Activated CD8-positive, alpha-beta T cell treated with anti-CD3 and anti-CD28 coated beads for 36 hours (primary cell): ENCODE data around the gene KIAA0753. TPM values are rescaled to one million over a fixed set of nuclear protein-coding genes. Genes with fewer than 3 reads are reported as not detected.
A peak's percentile ranks its signal among the peaks of the same experiment; 100 is the strongest.

Source experiments
- ATAC-seq: fragments of 200-7000 bp; cut with Tn5 transposase; one replicate; pipeline ENCODE4 v1.10.0; 2021; ENCODE audit warnings: mild to moderate bottlenecking, moderate library complexity
- CTCF ChIA-PET: fragments of 350-600 bp; sonication (Branson Sonifier 250); formaldehyde crosslinking; loops from one replicate; lab custom pipeline; 2021; ENCODE audit warnings: antibody characterized with exemption; lab: Charles Lee
- POLR2A ChIA-PET: fragments of 350-600 bp; sonication (Branson Sonifier 250); formaldehyde crosslinking; loops from one replicate; lab custom pipeline; 2021; ENCODE audit warnings: antibody characterized with exemption; lab: Charles Lee
- DNase-seq: peaks from one replicate; pipeline ENCODE4 v3.0.0-alpha.2; 2020
- H3K27ac Mint-ChIP-seq: one replicate; pipeline ENCODE4 v1.8.0; 2021; ENCODE audit warnings: mild to moderate bottlenecking, mixed read lengths
- H3K27me3 Mint-ChIP-seq: one replicate; pipeline ENCODE4 v1.8.0; 2021; ENCODE audit warnings: mixed read lengths
- H3K36me3 Mint-ChIP-seq: one replicate; pipeline ENCODE4 v1.8.0; 2021; ENCODE audit warnings: low read depth, mixed read lengths
- H3K4me1 Mint-ChIP-seq: one replicate; pipeline ENCODE4 v1.8.0; 2021; ENCODE audit warnings: low read depth, mixed read lengths
- H3K4me3 Mint-ChIP-seq: one replicate; pipeline ENCODE4 v1.8.0; 2021; ENCODE audit warnings: mild to moderate bottlenecking, moderate library complexity, mixed read lengths
- H3K9me3 Mint-ChIP-seq: one replicate; pipeline ENCODE4 v1.8.0; 2021; ENCODE audit warnings: mixed read lengths
- CTCF ChIP-seq: fragments of 200-600 bp; IDR thresholded peaks from one replicate; pipeline ENCODE4 v1.8.0; 2022; ENCODE audit warnings: antibody characterized with exemption, mild to moderate bottlenecking
- intact Hi-C: fragments of 100-400 bp; cut with micrococcal nuclease; formaldehyde crosslinking; loops from one replicate; pipeline ENCODE4 v1.10.0; 2022
- total RNA-seq, 2 experiments: library from RNA; stranded (reverse); gene quantifications; one replicate each; pipeline ENCODE4 v1.2.3, GENCODE V29; 2021

The KIAA0753 gene
- total RNA-seq, 2 experiments from 2014 or later, result 16.5 to 17.3 TPM

GRCh38 chr17:6681176-6681575 is 40.7 kb upstream of the KIAA0753 start:
- ATAC-seq, result no peak
- Mint-ChIP-seq H3K27ac (no peak overlapping the region), H3K36me3 (no peaks in the 10 kb centered on the region), H3K9me3 (no peaks in the 10 kb centered on the region), H3K27me3 (peaks cover 35% of the 10 kb centered on the region), H3K4me3 (no peak overlapping the region), H3K4me1 (peaks cover 7% of the 10 kb centered on the region)
- CTCF ChIA-PET, result no interaction called here
- TF ChIP-seq CTCF, result no peak
- POLR2A ChIA-PET, result interaction anchor here (0.6 kb wide), 1 partner anchor 35 kb away, joined by 3 read pairs; no protein-coding TSS in a partner anchor
- intact Hi-C loops, result no loop called here
- DNase-seq, result no peak

- DNase-seq (no peak), ATAC-seq (no peak)
- Mint-ChIP-seq H3K4me1 (peaks cover 7% of the 10 kb centered on the region), H3K27me3 (peaks cover 32% of the 10 kb centered on the region), H3K27ac (no peak overlapping the region), H3K4me3 (no peak overlapping the region), H3K36me3 (no peaks in the 10 kb centered on the region), H3K9me3 (no peaks in the 10 kb centered on the region)
- TF ChIP-seq CTCF, result no peak
- POLR2A ChIA-PET, result interaction anchor here (1.0 kb wide), 1 partner anchor 9 kb away, joined by 3 read pairs; no protein-coding TSS in a partner anchor
- intact Hi-C loops, result no loop called here
- CTCF ChIA-PET, result no interaction called here
Measured at GRCh38 chr17:6679241-6679640, 38.7 kb upstream of the KIAA0753 start.

GRCh38 chr17:6677946-6678345 is 37.4 kb upstream of the KIAA0753 start:
- Mint-ChIP-seq H3K27ac (no peak overlapping the region), H3K4me3 (no peak overlapping the region), H3K36me3 (no peaks in the 10 kb centered on the region), H3K27me3 (peaks cover 29% of the 10 kb centered on the region), H3K4me1 (peaks cover 7% of the 10 kb centered on the region), H3K9me3 (no peaks in the 10 kb centered on the region)
- ChIA-PET CTCF (interaction anchor here (1.7 kb wide), 1 partner anchor 165 kb away, joined by 6 read pairs; no protein-coding TSS in a partner anchor), POLR2A (no interaction called here)
- DNase-seq (no peak), ATAC-seq (no peak)
- intact Hi-C loops, result no loop called here
- TF ChIP-seq CTCF, result no peak

- DNase-seq, result peak; percentile 42
- H3K27me3 Mint-ChIP-seq, result peaks cover 26% of the 10 kb centered on the region
Measured at GRCh38 chr17:6677158-6677831, 36.8 kb upstream of the KIAA0753 start.

More at GRCh38 chr17:6677158-6677831, 36.8 kb upstream of the KIAA0753 start:
- POLR2A ChIA-PET, result no interaction called here
- ATAC-seq, result no peak
- TF ChIP-seq CTCF, result no peak
- Mint-ChIP-seq H3K4me1 (peaks cover 7% of the 10 kb centered on the region), H3K36me3 (no peaks in the 10 kb centered on the region), H3K4me3 (no peak overlapping the region), H3K9me3 (no peaks in the 10 kb centered on the region), H3K27ac (no peak overlapping the region)
- CTCF ChIA-PET, result interaction anchor here (1.0 to 3.1 kb wide), 4 partner anchors 11 to 166 kb away, joined by 3 to 12 read pairs (median 4); no protein-coding TSS in a partner anchor
- intact Hi-C loops, result no loop called here
